ENCODE results near the gene TMEM50A.

- TF ChIP-seq, protein P1, sequence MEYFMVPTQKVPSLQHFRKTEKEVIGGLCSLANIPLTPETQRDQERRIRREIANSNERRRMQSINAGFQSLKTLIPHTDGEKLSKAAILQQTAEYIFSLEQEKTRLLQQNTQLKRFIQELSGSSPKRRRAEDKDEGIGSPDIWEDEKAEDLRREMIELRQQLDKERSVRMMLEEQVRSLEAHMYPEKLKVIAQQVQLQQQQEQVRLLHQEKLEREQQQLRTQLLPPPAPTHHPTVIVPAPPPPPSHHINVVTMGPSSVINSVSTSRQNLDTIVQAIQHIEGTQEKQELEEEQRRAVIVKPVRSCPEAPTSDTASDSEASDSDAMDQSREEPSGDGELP (CRISPR knock-in tag; IDR thresholded peaks at IDR 0.05; ENCODE audit: borderline replicate concordance), result no peak
- TF ChIP-seq E2F6 (IDR thresholded peaks at IDR 0.05; ENCODE audit: borderline replicate concordance in 1 of 2, extremely low read depth in 1 of 2, insufficient read depth in 1 of 2, insufficient read length in 1 of 2, low read depth in 1 of 2, low read length in 1 of 2, poor library complexity in 1 of 2, severe bottlenecking in 1 of 2) (no peak), SETDB1 (IDR thresholded peaks at IDR 0.05; ENCODE audit: low read length) (no peak), FOXM1 (IDR thresholded peaks at IDR 0.05; ENCODE audit: low read depth) (no peak), FOXM1 (CRISPR knock-in tag; IDR thresholded peaks at IDR 0.05; ENCODE audit: low read depth) (no peak), ZBED1 (IDR thresholded peaks at IDR 0.05) (no peak), PHB2 (IDR thresholded peaks at IDR 0.05; ENCODE audit: low read depth) (no peak), POLR2A (conservative IDR thresholded peaks at IDR 0.05) (no peak), SOX6 (IDR thresholded peaks at IDR 0.05) (no peak), MCM3 (IDR thresholded peaks at IDR 0.05) (no peak), KDM1A (IDR thresholded peaks at IDR 0.05) (no peak), XRCC4 (IDR thresholded peaks at IDR 0.05; ENCODE audit: extremely low read depth, insufficient read depth, insufficient read length) (no peak), NONO (IDR thresholded peaks at IDR 0.05; ENCODE audit: low read depth in 2 of 2, low read length in 1 of 2) (no peak)
- TF ChIP-seq, protein P2, sequence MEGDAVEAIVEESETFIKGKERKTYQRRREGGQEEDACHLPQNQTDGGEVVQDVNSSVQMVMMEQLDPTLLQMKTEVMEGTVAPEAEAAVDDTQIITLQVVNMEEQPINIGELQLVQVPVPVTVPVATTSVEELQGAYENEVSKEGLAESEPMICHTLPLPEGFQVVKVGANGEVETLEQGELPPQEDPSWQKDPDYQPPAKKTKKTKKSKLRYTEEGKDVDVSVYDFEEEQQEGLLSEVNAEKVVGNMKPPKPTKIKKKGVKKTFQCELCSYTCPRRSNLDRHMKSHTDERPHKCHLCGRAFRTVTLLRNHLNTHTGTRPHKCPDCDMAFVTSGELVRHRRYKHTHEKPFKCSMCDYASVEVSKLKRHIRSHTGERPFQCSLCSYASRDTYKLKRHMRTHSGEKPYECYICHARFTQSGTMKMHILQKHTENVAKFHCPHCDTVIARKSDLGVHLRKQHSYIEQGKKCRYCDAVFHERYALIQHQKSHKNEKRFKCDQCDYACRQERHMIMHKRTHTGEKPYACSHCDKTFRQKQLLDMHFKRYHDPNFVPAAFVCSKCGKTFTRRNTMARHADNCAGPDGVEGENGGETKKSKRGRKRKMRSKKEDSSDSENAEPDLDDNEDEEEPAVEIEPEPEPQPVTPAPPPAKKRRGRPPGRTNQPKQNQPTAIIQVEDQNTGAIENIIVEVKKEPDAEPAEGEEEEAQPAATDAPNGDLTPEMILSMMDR (IDR thresholded peaks at IDR 0.05 in 2 of 3, conservative IDR thresholded peaks at IDR 0.05 in 1 of 3; ENCODE audit: insufficient read depth in 2 of 3, low read depth in 1 of 3, low read length in 3 of 3), result no peak
- TF ChIP-seq, protein P3, sequence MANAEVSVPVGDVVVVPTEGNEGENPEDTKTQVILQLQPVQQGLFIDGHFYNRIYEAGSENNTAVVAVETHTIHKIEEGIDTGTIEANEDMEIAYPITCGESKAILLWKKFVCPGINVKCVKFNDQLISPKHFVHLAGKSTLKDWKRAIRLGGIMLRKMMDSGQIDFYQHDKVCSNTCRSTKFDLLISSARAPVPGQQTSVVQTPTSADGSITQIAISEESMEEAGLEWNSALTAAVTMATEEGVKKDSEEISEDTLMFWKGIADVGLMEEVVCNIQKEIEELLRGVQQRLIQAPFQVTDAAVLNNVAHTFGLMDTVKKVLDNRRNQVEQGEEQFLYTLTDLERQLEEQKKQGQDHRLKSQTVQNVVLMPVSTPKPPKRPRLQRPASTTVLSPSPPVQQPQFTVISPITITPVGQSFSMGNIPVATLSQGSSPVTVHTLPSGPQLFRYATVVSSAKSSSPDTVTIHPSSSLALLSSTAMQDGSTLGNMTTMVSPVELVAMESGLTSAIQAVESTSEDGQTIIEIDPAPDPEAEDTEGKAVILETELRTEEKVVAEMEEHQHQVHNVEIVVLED (CRISPR knock-in tag; IDR thresholded peaks at IDR 0.05), result no peak
Observed at GRCh38 chr1:25349606-25350005, 11.5 kb downstream of the TMEM50A start.
